GM19240 (cell line): ENCODE measurements around the gene POLDIP3.
"Not testable (repeated sequence)": the region's sequence is repeated elsewhere in the genome, so short reads cannot be mapped to it uniquely, and the experiment has no call there.

Source experiments
- DNase-seq: peaks from one replicate; pipeline ENCODE4 v3.0.0; 2011; ENCODE audit warnings: low spot score; ENCODE audit not compliant: insufficient read length

Gene POLDIP3

DNA sequence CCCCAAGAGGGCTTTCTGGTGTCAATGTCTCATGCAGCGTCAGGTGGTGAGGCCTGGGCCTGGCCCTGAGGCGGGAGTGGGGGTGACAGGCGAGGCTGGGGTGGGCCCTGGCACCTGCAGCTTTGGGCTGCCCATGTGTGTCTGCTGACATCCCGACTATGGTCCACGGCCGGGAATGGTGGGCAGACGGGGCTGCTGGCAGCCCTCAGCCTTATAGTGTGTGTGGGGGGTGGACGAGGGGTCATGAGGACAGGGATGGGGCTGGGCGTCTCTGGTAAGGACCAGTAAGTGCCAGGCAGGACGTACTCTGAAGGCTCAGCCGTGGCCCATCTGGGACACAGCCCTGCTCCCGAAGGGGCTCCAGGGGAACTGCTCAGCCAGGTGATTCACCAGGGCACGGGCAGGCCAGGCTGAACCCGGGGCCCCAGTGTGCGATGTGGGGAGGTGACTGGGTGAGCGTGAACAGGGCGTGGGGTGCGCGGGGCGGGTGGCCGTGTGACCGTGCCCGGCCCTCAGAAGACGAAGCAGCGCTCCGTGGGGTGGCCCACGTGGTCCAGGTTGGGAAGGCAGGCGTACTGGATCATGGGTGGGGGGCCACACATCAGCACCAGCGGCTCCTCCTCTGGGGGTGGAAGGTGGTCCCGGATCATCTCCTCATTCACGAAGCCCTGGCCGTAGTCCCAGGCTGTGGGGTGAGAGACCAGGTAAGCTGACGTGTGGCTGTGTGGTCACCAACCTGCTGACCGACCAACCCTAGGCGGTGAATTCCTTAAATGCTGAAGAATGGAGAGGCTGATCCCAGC lies 4.8 kb upstream of the POLDIP3 start:
- no peak for DNase-seq

GRCh38 chr22:42617155-42617983 lies 2.7 kb upstream of the POLDIP3 start:
- no peak for DNase-seq

DNA sequence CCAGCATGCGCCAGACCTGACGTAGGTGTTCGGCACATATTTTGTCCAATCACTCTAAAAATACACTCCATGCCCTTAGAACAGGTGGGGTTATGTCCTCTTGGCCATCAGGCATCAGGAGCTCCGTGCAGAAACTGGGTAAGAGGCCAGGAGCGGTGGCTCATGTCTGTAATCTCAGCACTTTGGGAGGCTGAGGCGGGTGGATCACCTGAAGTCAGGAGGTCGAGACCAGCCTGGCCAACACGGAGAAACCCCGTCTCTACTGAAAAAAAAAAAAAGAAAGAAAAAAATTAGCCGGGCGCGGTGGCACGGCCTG lies 1.1 kb upstream of the POLDIP3 start:
- DNase-seq, result not testable (repeated sequence)

DNA sequence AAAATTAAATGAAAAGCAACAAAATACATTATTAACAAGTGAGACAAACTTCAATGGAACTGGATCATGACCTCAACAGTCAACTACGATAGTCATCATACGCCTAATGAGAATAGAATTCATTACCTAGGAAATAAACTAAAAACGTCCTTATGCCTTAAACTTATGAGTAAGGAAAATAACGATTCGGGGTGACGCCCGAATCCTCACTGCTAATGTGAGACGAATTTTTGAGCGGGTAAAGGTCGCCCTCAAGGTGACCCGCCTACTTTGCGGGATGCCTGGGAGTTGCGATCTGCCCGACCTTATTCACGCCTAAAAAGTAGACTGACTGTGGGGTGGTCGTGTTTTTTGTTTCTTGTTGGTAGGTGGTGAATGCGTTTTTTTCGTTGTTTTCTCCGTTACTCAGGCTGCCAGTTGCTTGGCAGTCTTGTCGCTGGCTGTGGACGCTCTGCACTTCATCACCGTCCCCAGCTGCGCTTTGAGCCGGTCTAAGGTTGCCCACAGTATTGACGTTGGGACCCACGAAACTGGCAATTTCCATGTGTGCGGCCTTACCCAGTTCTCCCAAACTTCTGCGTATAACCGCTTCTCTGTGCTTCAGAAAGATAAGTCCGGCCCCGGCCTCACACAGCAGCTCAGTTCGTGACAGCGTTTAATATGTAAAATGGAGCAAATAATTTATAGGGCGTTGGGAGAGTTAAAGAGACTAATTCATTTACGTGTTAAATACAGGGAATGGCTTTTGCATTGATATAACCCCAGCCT lies 593 bp upstream of the POLDIP3 start:
- peak; percentile 83 for DNase-seq

GRCh38 chr22:42613872-42614301 lies 796 bp downstream of the POLDIP3 start:
- DNase-seq, result no peak

GRCh38 chr22:42612336-42612735 lies 2.3 kb downstream of the POLDIP3 start:
- DNase-seq, result no peak

DNA sequence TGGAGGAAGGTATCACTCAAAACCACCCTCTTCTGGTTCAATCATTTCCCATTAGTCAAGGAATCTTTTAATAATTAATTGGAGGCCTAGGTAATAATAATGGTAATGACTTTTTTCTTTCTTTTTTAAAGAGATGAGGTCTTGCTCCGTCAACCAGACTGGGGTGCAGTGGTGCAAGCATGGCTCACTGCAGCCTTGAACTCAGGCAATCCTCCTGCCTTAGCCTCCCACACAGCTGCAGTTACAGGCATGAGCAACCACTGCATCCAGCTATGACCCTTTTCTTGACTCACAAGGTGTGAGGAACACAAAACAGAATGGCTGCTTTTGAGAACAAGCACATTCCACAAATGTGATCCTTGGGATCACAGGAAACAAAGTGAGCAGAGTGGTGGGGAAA lies 3.6 kb downstream of the POLDIP3 start:
- no peak for DNase-seq

DNA sequence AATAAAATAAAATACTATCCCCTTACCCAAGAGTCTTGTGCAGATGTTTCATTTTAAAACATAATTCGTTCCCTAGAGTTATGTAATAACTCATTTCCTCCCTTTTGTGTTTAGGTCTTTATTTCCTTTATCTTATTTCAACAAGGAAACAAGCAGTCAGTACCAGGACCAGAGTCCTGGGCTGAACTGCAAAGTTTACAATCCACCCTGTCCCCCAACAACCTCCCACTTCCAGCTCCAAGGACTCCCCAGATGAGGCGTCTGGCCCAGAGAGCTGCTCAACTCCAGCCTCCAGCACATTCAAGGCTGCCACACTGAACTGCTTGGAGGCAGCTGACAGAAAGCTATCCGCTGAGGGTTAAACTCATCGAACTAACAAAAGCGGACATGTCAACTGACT lies 4.5 kb downstream of the POLDIP3 start:
- DNase-seq, result no peak

DNA sequence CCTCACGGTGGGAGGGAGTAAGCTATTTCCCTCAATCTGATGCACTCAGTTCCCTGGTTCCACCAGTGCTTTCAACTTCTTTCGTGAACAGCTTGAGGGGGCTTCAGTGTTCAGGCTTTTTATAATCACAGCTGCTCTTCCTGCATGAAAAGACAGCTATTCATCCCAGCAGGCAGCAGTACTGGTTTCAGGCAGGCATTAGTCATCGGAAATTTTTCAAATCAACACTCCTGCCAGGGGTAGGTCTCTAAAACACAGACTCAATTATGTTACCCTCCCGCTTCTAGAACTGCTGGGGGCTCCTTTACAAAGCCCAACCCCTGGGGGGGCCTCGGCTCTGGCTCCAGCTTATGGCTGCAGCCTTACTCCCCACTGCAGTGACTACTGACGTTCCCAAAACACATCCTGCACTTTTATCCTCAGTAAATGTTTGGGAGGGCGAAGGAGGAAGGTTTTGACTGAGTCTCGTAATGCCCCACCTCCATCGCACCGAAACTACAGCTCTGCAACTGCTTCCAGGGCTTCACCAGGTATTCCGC lies 5.8 kb downstream of the POLDIP3 start:
- no peak for DNase-seq

DNA sequence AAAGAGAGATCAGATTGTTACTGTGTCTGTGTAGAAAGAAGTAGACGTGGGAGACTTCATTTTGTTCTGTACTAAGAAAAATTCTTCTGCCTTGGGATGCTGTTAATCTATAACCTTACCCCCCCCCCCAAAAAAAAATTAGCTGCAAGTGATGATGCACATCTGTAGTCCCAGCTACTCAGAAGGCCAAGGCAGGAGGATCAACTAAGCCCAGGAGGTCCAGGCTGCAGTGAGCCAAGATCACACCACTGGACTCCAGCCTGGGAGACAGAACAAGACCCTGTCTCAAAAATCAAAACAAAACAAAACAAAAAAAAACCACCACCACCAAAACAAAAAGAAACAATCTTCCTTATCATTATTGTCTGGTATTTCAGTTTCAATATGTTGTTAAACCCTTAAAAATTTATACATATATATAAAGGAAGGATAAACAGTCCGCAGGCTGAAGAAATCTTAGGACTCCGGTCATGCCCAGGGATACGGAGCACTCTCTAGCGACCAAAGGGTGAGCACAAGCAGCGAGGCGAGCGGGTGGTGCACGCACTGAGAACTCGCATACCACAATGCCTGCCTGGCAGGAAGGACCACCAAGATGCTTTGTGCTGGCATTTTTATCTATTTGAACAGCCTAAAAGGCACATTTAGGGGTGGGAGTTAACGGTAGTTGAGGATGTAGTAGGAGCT lies 6.4 kb downstream of the POLDIP3 start:
- no peak for DNase-seq

GRCh38 chr22:42607641-42608040 lies 7.0 kb downstream of the POLDIP3 start:
- DNase-seq, result not testable (repeated sequence)

- DNase-seq, result no peak
These were observed 10.3 kb downstream of the POLDIP3 start for GRCh38 chr22:42604403-42604802.

- no peak for DNase-seq
These were observed 11.3 kb downstream of the POLDIP3 start for GRCh38 chr22:42603427-42603826.

DNA sequence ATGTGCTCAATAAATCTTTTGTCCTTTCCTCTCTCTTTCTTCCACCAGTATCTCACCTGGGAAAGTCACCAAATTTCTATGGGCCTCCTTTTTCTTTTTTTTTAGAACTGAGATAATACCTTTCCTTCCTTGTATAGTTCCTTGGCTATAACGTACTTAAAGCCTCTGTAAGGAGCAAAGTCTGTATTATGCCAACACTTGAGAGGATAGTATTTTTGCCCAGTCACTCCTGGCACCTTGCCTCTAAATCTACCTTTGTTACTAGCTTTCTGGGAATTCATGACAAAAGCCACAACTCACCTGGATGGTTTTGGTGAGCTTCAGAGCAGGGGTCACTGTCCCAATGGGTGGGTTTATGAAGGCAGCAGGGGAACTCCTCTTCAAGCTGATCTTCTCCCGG lies 12.2 kb downstream of the POLDIP3 start:
- DNase-seq, result no peak

DNA sequence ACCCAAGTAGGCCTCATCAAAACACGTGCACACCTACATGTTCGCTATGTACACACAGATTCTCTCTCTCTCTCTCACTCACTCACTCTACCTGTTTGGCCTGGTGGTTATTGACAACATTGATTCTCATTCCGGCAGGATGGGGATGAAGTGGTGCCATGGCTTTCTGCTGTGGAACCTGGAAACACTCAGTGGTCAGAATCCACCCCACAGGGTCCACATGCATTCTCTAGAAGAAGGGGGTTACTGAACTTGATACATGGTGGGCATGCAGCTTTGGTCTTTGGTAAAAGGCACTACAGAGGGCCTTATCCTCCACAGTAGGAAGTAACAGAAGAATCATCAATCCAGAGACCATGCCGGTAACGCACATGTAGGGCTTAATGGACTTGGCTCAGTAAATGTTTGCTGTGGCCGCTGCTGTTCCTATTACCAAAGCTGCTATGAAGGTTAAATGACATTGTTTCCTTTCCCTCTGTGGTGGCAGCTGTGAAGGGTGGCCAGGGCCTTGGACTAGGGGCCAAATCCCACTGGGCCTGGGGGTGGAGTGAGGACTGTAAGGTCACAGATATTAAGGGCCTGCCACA lies 12.7 kb downstream of the POLDIP3 start:
- DNase-seq, result no peak

DNA sequence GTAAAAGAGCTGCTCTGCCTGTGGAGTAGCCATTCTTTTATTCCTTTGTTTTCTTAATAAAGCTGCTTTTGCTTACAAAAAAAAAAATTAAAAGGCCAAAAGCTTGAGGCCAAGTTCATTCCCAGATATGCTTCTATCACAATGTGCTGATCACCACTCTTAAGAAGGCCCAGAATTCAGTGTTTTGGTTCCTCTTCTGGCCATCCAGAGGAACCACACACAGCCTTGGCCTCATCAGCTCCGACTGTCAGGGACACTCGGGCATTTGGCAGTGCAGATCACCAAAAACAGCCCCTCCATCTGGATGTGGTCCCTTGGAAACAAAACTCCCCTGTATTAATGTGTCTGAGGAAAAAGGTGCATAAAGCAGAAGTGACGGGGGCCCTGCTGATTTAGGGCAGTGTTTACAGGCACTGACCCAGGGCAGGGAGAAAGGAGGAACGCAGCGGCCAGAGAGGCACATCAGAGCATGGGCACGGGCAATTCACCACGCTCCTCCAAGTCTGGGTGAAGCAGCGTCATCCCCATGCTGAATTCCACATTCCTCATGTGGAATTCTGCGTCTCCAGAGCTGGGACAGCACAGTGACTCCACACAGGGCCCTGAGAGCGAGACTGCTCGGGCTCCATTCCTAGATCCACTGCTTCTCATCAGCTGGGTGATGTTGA lies 17.7 kb downstream of the POLDIP3 start:
- no peak for DNase-seq

DNA sequence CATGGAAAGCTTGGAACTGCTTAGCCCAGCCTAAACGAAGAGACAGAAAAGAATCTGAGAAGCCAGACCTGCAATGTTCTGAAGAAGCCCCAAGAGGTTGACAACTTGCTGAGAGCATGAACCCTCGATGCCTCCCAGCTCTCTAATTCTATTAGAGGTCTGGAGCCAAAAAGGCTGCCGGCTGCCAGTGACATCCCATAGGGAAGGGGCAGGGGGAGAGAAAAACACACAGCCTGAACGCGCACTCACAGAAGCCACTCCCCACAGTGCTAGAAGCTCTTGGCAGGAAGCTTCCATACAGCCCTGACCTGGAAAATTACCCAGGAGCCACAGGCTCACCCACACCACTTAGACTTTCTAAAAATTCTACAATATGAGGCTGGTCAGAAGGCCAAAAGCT lies 18.3 kb downstream of the POLDIP3 start:
- DNase-seq, result no peak

DNA sequence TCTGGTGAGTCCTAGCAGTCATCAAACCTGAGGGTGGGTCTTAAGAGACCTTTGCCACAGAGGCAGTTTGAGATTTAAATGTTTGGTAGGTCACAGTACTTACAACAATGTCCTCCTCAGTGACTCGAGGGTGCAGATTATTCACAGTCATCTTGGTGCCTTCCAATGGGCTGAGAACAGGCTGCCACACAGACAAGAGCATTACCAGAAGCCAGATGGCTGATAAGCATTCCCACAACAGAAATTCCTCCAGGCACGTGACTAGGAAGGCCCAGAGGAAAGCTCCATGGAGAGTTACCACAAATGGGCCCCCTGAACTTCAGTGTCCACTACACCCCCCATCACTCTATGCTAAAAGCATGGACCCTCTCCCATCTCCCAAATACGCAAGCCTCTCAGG lies 19.2 kb downstream of the POLDIP3 start:
- no peak for DNase-seq

- DNase-seq, result no peak
These were observed 22.7 kb downstream of the POLDIP3 start for GRCh38 chr22:42591987-42592386.

DNA sequence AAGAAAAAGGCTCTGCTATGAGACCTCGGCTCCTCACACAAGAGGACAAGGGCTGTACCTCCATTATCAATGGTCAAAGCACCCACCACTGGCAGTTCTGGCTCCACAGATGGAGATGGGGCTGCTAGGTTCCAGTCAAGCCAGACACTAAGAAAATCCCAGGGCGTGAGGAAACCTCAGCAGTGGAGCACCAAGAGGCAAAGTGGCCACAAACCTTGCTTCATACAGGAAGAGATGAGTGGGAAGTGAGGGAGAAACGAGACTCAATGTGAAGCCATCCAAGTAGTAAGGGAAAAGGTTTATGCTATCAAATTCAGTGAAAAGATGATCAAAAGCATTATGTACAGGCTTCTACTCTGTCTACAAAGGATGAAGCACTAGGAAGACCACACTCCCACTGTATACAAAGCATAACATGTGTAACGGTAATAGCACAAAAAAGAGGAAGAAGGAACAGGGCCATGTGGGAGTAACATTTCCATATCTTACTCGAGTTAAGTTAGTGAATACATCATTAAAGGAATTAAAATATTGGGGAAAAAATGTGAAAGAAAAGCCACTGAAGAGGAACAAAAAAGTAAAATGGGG lies 27.0 kb downstream of the POLDIP3 start:
- no peak for DNase-seq
